ENCODE measurements around the gene ARHGAP29. TPM values are rescaled to one million over a fixed set of nuclear protein-coding genes. Genes with fewer than 3 reads are reported as not detected.
A peak's percentile ranks its signal among the peaks of the same experiment; 100 is the strongest.

ARHGAP29 gene
- total RNA-seq, 1 experiment from 2014 or later, result 46.7 TPM

- Mint-ChIP-seq H3K4me1 (ENCODE audit: insufficient read depth, unreplicated experiment) (peaks cover 46% of the 10 kb centered on the region), H3K36me3 (ENCODE audit: insufficient read depth, unreplicated experiment) (no peaks in the 10 kb centered on the region), H3K9me3 (ENCODE audit: unreplicated experiment) (no peaks in the 10 kb centered on the region), H3K27me3 (ENCODE audit: insufficient read depth, unreplicated experiment) (no peaks in the 10 kb centered on the region), H3K4me3 (ENCODE audit: unreplicated experiment) (peak overlapping the region; percentile 50), H3K27ac (ENCODE audit: low read depth, unreplicated experiment) (peak overlapping the region; percentile 99)
- ChIA-PET POLR2A (interaction anchor here (0.7 to 4.8 kb wide), 14 partner anchors 11 to 380 kb away, joined by 3 to 34 read pairs (median 4); partner anchors contain the start of genes ARHGAP29 and DNTTIP2), CTCF (interaction anchor here (0.6 to 2.5 kb wide), 7 partner anchors 11 to 219 kb away, joined by 3 to 12 read pairs (median 4); no protein-coding TSS in a partner anchor)
- intact Hi-C loops (cut with micrococcal nuclease), result loop anchor here (1.0 to 2.0 kb wide), 2 partner anchors 22 to 66 kb away; partner anchors contain the start of gene ARHGAP29
- DNase-seq (ENCODE audit: unreplicated experiment), result peak; percentile 89
- BruUV-seq (replicated peaks), result no TSS peak
- no peak for TF ChIP-seq CTCF (IDR thresholded peaks at IDR 0.05; ENCODE audit: unreplicated experiment)
Observed at GRCh38 chr1:94258873-94259331, 21.5 kb upstream of the ARHGAP29 start.

DNA sequence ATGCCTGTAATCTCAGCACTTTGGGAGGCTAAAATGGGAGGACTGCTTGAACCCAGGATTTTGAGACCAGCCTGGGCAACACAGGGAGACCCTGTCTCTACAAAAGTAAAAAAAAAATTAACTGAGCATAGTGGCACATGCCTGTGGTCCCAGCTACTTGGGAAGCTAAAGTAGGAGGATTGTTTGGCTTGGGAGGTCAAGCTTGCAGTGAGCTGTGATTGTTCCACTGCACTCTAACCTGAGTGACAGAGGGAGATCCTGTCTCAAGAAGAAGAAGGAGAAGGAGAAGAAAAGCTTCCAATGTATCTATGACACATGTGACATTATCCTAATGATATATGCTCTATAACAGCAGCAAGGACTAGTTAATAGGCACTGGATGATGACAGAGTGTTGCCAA is 20.1 kb upstream of the ARHGAP29 start:
- Mint-ChIP-seq H3K36me3 (ENCODE audit: insufficient read depth, unreplicated experiment) (no peaks in the 10 kb centered on the region), H3K27me3 (ENCODE audit: insufficient read depth, unreplicated experiment) (no peaks in the 10 kb centered on the region), H3K9me3 (ENCODE audit: unreplicated experiment) (no peaks in the 10 kb centered on the region), H3K4me1 (ENCODE audit: insufficient read depth, unreplicated experiment) (peaks cover 46% of the 10 kb centered on the region), H3K27ac (ENCODE audit: low read depth, unreplicated experiment) (peak overlapping the region; percentile 99), H3K4me3 (ENCODE audit: unreplicated experiment) (no peak overlapping the region)
- CTCF ChIA-PET, result interaction anchor here (0.7 to 1.5 kb wide), 3 partner anchors 9 to 172 kb away, joined by 3 to 5 read pairs (median 3); no protein-coding TSS in a partner anchor
- BruUV-seq (replicated peaks), result no TSS peak
- DNase-seq (ENCODE audit: unreplicated experiment), result no peak
- no peak for TF ChIP-seq CTCF (IDR thresholded peaks at IDR 0.05; ENCODE audit: unreplicated experiment)
- intact Hi-C loops (cut with micrococcal nuclease), result no loop called here
- POLR2A ChIA-PET, result interaction anchor here (0.5 to 4.8 kb wide), 3 partner anchors 19 to 42 kb away, joined by 3 to 16 read pairs (median 3); no protein-coding TSS in a partner anchor

DNA sequence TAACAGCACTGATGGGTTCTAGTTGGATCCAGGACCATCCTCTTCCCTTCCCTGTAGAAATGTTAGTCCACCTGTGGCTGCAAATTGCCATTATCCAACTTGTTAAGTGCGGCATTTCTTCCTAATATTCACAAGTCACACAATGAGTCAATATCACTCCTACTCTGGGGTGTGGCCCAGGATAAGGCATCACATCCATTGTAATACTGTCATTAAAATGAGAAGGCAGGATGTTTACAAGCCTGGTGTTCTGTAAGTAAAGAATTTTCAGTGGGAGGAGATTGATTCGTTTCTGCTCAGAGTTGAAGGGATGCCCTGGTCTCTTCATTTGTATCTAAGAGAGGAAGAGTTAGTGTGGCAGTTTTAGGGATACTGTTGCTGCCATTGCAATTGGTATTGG is 18.1 kb upstream of the ARHGAP29 start:
- POLR2A ChIA-PET, result interaction anchor here (0.7 to 1.4 kb wide), 4 partner anchors 8 to 71 kb away, joined by 3 to 5 read pairs (median 3); no protein-coding TSS in a partner anchor
- Mint-ChIP-seq H3K9me3 (ENCODE audit: unreplicated experiment) (no peaks in the 10 kb centered on the region), H3K27me3 (ENCODE audit: insufficient read depth, unreplicated experiment) (no peaks in the 10 kb centered on the region), H3K4me3 (ENCODE audit: unreplicated experiment) (no peak overlapping the region), H3K36me3 (ENCODE audit: insufficient read depth, unreplicated experiment) (no peaks in the 10 kb centered on the region), H3K4me1 (ENCODE audit: insufficient read depth, unreplicated experiment) (peaks cover 39% of the 10 kb centered on the region), H3K27ac (ENCODE audit: low read depth, unreplicated experiment) (peak overlapping the region; percentile 2)
- DNase-seq (ENCODE audit: unreplicated experiment), result no peak
- TF ChIP-seq CTCF (IDR thresholded peaks at IDR 0.05; ENCODE audit: unreplicated experiment), result no peak
- CTCF ChIA-PET, result interaction anchor here (0.9 kb wide), 1 partner anchor 225 kb away, joined by 3 read pairs; no protein-coding TSS in a partner anchor
- intact Hi-C loops (cut with micrococcal nuclease), result no loop called here
- BruUV-seq (replicated peaks), result no TSS peak

DNA sequence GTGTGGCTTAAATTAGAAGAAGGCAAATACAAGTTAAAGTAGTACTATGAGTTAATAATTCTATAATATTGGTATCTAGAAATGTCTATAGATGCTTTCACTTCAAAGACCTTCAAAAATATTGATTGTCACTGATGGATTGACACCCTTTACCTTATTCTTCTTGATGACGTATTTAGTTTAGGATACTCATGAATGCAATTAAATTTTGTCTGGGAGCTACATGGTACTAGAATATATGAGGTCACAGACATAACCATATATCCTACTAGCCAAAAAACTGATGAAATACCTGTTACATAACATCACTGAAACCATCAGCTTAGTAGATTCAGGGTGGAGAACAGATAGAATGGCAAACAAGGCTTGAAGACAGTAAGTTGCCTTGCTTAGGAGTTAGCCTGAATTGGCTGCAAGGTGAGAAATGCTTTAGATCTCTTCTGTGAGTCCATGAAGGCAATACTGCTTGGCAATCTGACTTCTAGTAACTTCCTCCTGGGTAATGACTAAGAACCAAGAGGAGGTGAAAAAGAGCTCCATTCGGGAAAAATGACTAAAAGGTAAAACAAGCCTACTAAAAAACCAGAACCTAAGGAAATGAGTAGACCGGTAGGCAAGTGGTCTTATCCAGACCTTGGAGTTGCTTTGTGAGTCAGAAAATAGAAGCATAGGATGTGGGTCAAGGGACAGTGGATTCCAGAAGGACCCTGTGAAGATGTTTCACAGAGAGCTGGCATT is 16.9 kb upstream of the ARHGAP29 start:
- no peak for TF ChIP-seq CTCF (IDR thresholded peaks at IDR 0.05; ENCODE audit: unreplicated experiment)
- intact Hi-C loops (cut with micrococcal nuclease), result no loop called here
- H3K4me3 Mint-ChIP-seq (ENCODE audit: unreplicated experiment), result no peak overlapping the region
- peaks cover 32% of the 10 kb centered on the region for H3K4me1 Mint-ChIP-seq (ENCODE audit: insufficient read depth, unreplicated experiment)
- ChIA-PET POLR2A (interaction anchor here (0.6 to 1.5 kb wide), 3 partner anchors 12 to 99 kb away, joined by 3 read pairs; no protein-coding TSS in a partner anchor), CTCF (interaction anchor here (0.8 to 2.0 kb wide), 3 partner anchors 12 to 210 kb away, joined by 3 to 11 read pairs (median 4); no protein-coding TSS in a partner anchor)
- no TSS peak for BruUV-seq (replicated peaks)
- H3K27ac Mint-ChIP-seq (ENCODE audit: low read depth, unreplicated experiment), result no peak overlapping the region
- no peaks in the 10 kb centered on the region for H3K27me3 Mint-ChIP-seq (ENCODE audit: insufficient read depth, unreplicated experiment)
- no peaks in the 10 kb centered on the region for H3K9me3 Mint-ChIP-seq (ENCODE audit: unreplicated experiment)
- no peaks in the 10 kb centered on the region for H3K36me3 Mint-ChIP-seq (ENCODE audit: insufficient read depth, unreplicated experiment)
- no peak for DNase-seq (ENCODE audit: unreplicated experiment)
